ENCODE measurements around the gene PNMA8A. TPM values are rescaled to one million over a fixed set of nuclear protein-coding genes. Genes with fewer than 3 reads are reported as not detected.

PNMA8A gene
- total and polyA plus RNA-seq, 2 experiments from 2014 or later: 0.26 to 0.76 TPM

DNA sequence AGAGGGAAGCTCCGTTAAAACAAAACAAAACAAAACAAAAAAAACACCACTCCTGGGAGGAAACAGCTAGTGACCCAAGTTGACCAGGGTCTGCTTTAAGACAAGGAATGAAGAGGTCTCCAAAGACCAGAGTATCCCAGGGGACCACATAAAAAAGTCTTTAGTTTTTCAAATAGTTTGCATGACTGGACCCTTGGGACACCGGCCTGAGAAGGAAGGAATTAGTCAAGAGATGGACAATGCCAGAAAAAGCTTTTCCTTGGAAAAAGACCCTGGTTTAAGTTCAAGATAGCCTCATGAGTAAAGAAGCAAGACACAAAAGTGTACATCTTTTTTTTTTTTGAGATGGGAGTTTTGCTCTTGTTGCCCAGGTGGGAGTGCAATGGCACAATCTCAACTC lies 36.8 kb upstream of the PNMA8A start:
- H3K27me3 ChIP-seq (replicated peaks; ENCODE audit: insufficient read depth): no peaks in the 10 kb centered on the region; the same call in 1 of the 2 replicates
- H3K9me2 ChIP-seq (ENCODE audit: insufficient read depth): no peaks in the 10 kb centered on the region
- 49 to 55% methylated on average over 2 of the region's 2 CpGs for WGBS, 2 experiments (ENCODE audit: low coverage in 1 of 2, low lambda C conversion rate in 2 of 2, missing lambda C conversion rate in 2 of 2)
- H3K4me2 ChIP-seq (ENCODE audit: unreplicated experiment): no peak overlapping the region
- H3K4me3 ChIP-seq: no peak overlapping the region
- H2AFZ ChIP-seq: no peak overlapping the region
- no peak overlapping the region for H3K27ac ChIP-seq
- H3K79me2 ChIP-seq (ENCODE audit: insufficient read depth): no peaks in the 10 kb centered on the region
- H3K36me3 ChIP-seq (ENCODE audit: low read depth): no peaks in the 10 kb centered on the region
- H3K9ac ChIP-seq: no peak overlapping the region
- no peaks in the 10 kb centered on the region for H3K9me3 ChIP-seq (ENCODE audit: low read depth)
- in situ Hi-C loops (cut with MboI): no loop called here
- TF ChIP-seq EZH2phosphoT487 (IDR thresholded peaks at IDR 0.05; ENCODE audit: insufficient read depth, low read depth) (no peak), EZH2 (IDR thresholded peaks at IDR 0.05; ENCODE audit: insufficient read depth, poor library complexity, severe bottlenecking) (no peak)
- no peaks in the 10 kb centered on the region for H3F3A ChIP-seq (ENCODE audit: insufficient read depth)
- no peaks in the 10 kb centered on the region for H4K20me1 ChIP-seq (ENCODE audit: insufficient read depth)
- no peak for DNase-seq
- H3K4me1 ChIP-seq (ENCODE audit: insufficient read depth): peaks cover 7% of the 10 kb centered on the region; the same call in 1 of the 2 replicates

DNA sequence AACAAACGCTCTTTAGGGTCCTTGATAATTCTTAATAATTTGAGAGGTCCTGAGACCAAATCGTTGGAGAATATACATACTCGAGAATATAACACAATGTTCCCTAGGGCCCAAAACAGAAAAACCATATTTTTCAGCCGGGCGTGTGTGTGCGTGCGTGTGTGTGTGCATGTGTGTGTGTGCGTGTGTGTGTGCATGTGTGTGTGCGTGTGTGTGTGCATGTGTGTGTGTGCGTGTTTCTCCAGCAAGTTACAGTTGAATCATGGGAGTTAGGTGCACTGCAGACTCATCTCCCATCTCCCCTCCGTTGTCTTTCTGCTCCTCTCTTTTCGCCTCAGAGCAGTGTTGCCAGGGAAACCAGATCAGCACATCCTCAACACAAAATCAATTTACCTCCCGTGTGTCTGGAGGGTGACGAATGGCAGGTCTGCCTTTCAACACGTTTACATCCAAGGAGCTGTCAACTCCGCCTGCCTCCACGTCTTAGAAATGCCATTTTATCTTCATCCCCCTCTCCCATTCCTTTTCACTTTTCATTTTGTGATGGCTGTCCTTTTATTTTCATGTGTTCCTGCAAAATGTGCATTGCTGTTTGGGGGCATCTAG lies 32.6 kb upstream of the PNMA8A start:
- no peak for DNase-seq
- Histone ChIP-seq H3K4me1 (ENCODE audit: insufficient read depth) (no peaks in the 10 kb centered on the region), H3K4me3 (no peak overlapping the region), H3K9me3 (ENCODE audit: low read depth) (no peaks in the 10 kb centered on the region), H3K36me3 (ENCODE audit: low read depth) (no peaks in the 10 kb centered on the region), H3K27ac (no peak overlapping the region), H3K9ac (no peak overlapping the region), H3K9me2 (ENCODE audit: insufficient read depth) (no peaks in the 10 kb centered on the region), H3K79me2 (ENCODE audit: insufficient read depth) (no peaks in the 10 kb centered on the region), H4K20me1 (ENCODE audit: insufficient read depth) (no peaks in the 10 kb centered on the region), H3F3A (ENCODE audit: insufficient read depth) (no peaks in the 10 kb centered on the region), H3K27me3 (replicated peaks; ENCODE audit: insufficient read depth) (no peaks in the 10 kb centered on the region; the same call in 1 of the 2 replicates), H3K4me2 (ENCODE audit: unreplicated experiment) (no peak overlapping the region), H2AFZ (no peak overlapping the region)
- TF ChIP-seq EZH2phosphoT487 (IDR thresholded peaks at IDR 0.05; ENCODE audit: insufficient read depth, low read depth) (no peak), EZH2 (IDR thresholded peaks at IDR 0.05; ENCODE audit: insufficient read depth, poor library complexity, severe bottlenecking) (no peak)
- 54% methylated on average over 15 to 17 of the region's 17 CpGs for WGBS, 2 experiments (ENCODE audit: low coverage in 1 of 2, low lambda C conversion rate in 2 of 2, missing lambda C conversion rate in 2 of 2)
- in situ Hi-C loops (cut with MboI): no loop called here

DNA sequence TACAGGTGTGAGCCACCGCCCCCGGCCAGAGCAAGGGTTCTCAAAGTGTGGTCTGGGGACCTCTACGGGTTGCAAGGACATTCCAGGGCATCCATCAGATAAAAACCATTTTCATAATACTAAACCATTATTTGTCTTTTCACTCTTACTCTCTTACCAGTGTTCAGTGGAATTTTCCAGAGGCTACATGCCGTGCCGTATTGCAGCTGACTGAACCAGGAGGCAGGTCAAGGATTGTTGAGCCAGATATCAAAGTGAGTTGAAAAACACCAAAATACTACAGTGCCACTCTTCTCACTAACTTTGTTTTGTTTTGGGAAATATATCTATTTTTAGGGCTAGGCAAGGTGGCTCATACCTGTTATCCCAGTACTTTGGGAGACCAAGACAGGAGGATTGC lies 31.5 kb upstream of the PNMA8A start:
- WGBS, 2 experiments (ENCODE audit: low coverage in 1 of 2, low lambda C conversion rate in 2 of 2, missing lambda C conversion rate in 2 of 2): 85 to 87% methylated on average over 5 of the region's 5 CpGs
- H3K27ac ChIP-seq: no peak overlapping the region
- TF ChIP-seq EZH2phosphoT487 (IDR thresholded peaks at IDR 0.05; ENCODE audit: insufficient read depth, low read depth): no peak
- TF ChIP-seq EZH2 (IDR thresholded peaks at IDR 0.05; ENCODE audit: insufficient read depth, poor library complexity, severe bottlenecking): no peak

GRCh38 chr19:46499692-46500091 lies 28.3 kb upstream of the PNMA8A start:
- Histone ChIP-seq H3K9me2 (ENCODE audit: insufficient read depth) (no peaks in the 10 kb centered on the region), H3K36me3 (ENCODE audit: low read depth) (no peaks in the 10 kb centered on the region), H3K4me1 (ENCODE audit: insufficient read depth) (no peaks in the 10 kb centered on the region), H3K27ac (no peak overlapping the region), H2AFZ (no peak overlapping the region), H3K27me3 (replicated peaks; ENCODE audit: insufficient read depth) (no peaks in the 10 kb centered on the region; the same call in 1 of the 2 replicates), H3K9me3 (ENCODE audit: low read depth) (no peaks in the 10 kb centered on the region), H3K9ac (no peak overlapping the region), H3K4me3 (no peak overlapping the region), H4K20me1 (ENCODE audit: insufficient read depth) (no peaks in the 10 kb centered on the region), H3K4me2 (ENCODE audit: unreplicated experiment) (no peak overlapping the region), H3F3A (ENCODE audit: insufficient read depth) (no peaks in the 10 kb centered on the region), H3K79me2 (ENCODE audit: insufficient read depth) (no peaks in the 10 kb centered on the region)
- in situ Hi-C loops (cut with MboI): no loop called here
- DNase-seq: no peak
- TF ChIP-seq EZH2 (IDR thresholded peaks at IDR 0.05; ENCODE audit: insufficient read depth, poor library complexity, severe bottlenecking) (no peak), EZH2phosphoT487 (IDR thresholded peaks at IDR 0.05; ENCODE audit: insufficient read depth, low read depth) (no peak)
- WGBS, 2 experiments (ENCODE audit: low coverage in 1 of 2, low lambda C conversion rate in 2 of 2, missing lambda C conversion rate in 2 of 2): 36 to 41% methylated on average over 4 of the region's 4 CpGs

More for the DNA sequence above, 31.5 kb upstream of the PNMA8A start:
- Histone ChIP-seq H3F3A (ENCODE audit: insufficient read depth) (no peaks in the 10 kb centered on the region), H3K4me1 (ENCODE audit: insufficient read depth) (no peaks in the 10 kb centered on the region), H3K36me3 (ENCODE audit: low read depth) (no peaks in the 10 kb centered on the region), H3K9me3 (ENCODE audit: low read depth) (no peaks in the 10 kb centered on the region), H3K27me3 (replicated peaks; ENCODE audit: insufficient read depth) (no peaks in the 10 kb centered on the region; the same call in 1 of the 2 replicates), H3K79me2 (ENCODE audit: insufficient read depth) (no peaks in the 10 kb centered on the region), H2AFZ (no peak overlapping the region), H3K9ac (no peak overlapping the region), H3K4me3 (no peak overlapping the region), H3K4me2 (ENCODE audit: unreplicated experiment) (no peak overlapping the region), H4K20me1 (ENCODE audit: insufficient read depth) (no peaks in the 10 kb centered on the region), H3K9me2 (ENCODE audit: insufficient read depth) (no peaks in the 10 kb centered on the region)
- DNase-seq: no peak
- in situ Hi-C loops (cut with MboI): no loop called here
